GM13977 (cell line): ENCODE data around the gene DLGAP4.

ENCODE experiments used
- DNase-seq: peaks from one replicate; pipeline ENCODE4 v3.0.0; 2012; ENCODE audit warnings: low spot score
- in situ Hi-C: fragments of 300-500 bp; cut with MboI; formaldehyde crosslinking; loops from one replicate; pipeline ENCODE4 v1.12.0; 2022; ENCODE audit warnings: low sequenced_read_pairs, low pct_unique_long_range_greater_than_20kb, mixed read lengths, inconsistent platforms; ENCODE audit not compliant: unreplicated experiment
- TF ChIP-seq, protein P1 (sequence below): IDR thresholded peaks from 2 replicates; pipeline ENCODE4 v1.5.1; 2012; ENCODE audit warnings: mild to moderate bottlenecking, control low read depth; ENCODE audit not compliant: insufficient read depth; ENCODE audit errors: extremely low read depth, missing control alignments

Gene DLGAP4

DNA sequence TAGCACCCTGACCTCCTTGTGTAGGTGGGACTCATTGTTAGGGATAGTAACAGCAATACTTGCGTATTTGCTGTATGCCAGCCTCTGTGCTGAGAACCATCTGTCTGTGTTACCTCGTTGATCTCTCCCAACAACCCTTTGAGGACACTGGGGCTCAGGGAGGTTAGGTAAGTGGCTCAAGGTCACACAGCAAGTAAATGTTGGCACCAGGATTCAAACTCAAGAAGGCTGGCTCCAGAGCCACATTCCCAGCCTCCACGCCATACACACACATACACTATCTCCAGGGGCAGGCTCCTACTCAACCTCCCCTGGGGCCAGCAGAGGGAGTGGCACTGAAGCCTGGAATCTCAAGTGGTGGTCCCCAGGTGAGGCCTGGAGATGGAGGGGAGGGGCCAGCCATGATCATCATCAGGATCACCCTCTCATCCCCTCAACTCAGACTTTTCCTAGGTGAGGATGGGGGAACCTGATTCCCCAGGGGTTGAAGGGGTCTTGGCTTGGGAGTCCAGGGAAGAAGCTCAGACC lies 109.4 kb downstream of the DLGAP4 start:
- in situ Hi-C loops = no loop called here
- TF ChIP-seq, protein P1, sequence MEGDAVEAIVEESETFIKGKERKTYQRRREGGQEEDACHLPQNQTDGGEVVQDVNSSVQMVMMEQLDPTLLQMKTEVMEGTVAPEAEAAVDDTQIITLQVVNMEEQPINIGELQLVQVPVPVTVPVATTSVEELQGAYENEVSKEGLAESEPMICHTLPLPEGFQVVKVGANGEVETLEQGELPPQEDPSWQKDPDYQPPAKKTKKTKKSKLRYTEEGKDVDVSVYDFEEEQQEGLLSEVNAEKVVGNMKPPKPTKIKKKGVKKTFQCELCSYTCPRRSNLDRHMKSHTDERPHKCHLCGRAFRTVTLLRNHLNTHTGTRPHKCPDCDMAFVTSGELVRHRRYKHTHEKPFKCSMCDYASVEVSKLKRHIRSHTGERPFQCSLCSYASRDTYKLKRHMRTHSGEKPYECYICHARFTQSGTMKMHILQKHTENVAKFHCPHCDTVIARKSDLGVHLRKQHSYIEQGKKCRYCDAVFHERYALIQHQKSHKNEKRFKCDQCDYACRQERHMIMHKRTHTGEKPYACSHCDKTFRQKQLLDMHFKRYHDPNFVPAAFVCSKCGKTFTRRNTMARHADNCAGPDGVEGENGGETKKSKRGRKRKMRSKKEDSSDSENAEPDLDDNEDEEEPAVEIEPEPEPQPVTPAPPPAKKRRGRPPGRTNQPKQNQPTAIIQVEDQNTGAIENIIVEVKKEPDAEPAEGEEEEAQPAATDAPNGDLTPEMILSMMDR = no peak
- no peak for DNase-seq

DNA sequence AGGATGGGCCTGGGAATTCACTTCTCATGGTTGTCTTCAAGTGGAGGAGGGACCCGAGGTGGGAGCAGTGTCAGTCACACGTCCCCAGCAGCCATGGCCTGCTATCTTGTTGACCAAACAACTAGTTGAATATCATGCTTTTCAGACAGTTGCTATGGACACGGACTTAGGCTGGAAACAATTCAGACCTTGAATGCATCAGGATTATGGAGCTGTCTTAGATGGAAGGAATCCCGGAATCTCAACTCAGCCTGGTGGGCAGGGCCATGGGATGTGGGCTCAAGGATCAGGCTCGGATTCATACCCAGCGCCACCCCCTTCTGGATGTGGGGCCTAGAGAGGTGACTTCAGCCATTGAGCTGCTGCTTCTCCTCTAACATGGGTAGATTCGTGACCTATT lies 112.6 kb downstream of the DLGAP4 start:
- no peak for DNase-seq
- TF ChIP-seq, protein P1 = no peak
- in situ Hi-C loops = no loop called here

DNA sequence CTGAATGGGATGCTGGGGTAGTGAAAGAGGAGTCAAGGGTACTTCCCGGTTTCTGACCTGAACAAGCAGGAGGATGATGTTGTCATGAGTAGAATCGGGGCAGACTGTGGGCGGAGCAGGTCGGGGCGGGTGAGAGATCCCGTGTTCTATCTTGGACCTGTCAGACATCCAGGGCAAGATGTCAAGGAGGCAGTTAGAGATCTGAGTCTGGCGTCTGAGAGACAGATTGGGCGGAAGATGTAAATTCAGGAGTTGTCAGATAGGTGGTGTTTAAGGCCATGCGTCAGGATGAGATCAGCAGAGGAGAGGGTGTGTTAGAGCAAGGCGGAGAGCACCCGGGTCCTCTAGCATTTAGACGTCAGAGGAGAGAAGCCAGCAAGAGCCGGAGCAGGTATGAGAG lies 115.5 kb downstream of the DLGAP4 start:
- in situ Hi-C loops = no loop called here
- TF ChIP-seq, protein P1 = no peak
- DNase-seq = no peak

DNA sequence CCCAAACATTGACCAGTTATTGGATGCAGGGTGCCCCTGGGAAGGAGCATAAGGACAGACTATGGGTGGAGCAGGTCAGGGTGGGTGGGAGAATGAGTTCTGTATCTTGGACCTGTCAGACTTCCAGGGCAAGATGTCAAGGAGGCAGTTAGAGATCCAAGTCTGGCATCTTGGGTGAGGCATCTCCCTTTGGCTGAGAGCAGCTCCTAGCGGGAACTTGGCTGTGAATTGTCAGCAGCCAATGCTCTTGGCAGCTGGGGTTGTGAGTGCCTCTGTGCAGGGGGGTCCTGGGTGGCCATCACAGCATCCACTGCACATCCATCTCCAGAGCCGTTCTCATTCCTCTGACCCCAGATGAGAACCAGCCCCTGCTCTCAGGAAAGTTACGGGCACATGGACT lies 118.2 kb downstream of the DLGAP4 start:
- TF ChIP-seq, protein P1 = no peak
- in situ Hi-C loops = no loop called here
- no peak for DNase-seq

DNA sequence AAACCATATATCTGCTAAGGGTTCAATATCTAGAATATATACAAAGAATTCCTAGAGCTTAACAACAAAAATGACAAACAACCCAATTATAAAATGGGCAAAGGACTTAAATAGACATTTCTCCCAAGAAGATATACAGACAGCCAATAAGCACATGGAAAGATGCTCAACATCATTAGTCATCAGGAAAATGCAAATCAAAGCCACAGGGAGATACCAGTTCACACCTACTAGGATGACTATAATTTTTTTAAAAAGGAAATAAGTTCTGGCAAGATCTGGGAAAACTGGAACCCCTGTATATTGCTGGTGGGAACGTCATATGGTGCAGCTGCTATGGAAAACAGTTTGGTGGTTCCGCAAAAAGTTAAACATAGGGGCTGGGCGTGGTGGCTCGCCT lies 119.0 kb downstream of the DLGAP4 start:
- TF ChIP-seq, protein P1 = no peak
- in situ Hi-C loops = loop anchor here (25.0 kb wide), 1 partner anchor 213 kb away; no protein-coding TSS in a partner anchor
- no peak for DNase-seq

DNA sequence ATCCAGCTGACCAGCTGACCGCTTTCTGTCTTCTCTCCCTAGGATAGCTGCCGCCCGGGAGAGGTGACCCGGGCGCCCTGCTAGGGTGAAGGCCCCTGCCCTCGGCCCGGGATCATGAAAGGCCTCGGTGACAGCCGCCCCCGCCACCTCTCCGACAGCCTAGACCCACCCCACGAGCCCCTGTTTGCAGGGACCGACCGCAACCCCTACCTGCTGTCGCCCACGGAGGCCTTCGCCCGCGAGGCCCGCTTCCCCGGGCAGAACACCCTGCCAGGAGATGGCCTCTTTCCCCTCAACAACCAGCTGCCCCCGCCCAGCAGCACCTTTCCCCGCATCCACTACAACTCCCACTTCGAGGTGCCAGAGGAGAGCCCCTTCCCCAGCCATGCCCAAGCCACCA lies 125.5 kb downstream of the DLGAP4 start:
- DNase-seq = no peak
- in situ Hi-C loops = loop anchor here (25.0 kb wide), 1 partner anchor 219 kb away; no protein-coding TSS in a partner anchor
- TF ChIP-seq, protein P1 = no peak
